ENCODE data around the gene PDLIM7.

PDLIM7 gene

GRCh38 chr5:177472460-177473442 is 24.7 kb downstream of the PDLIM7 start:
- DNase-seq: no peak

DNA sequence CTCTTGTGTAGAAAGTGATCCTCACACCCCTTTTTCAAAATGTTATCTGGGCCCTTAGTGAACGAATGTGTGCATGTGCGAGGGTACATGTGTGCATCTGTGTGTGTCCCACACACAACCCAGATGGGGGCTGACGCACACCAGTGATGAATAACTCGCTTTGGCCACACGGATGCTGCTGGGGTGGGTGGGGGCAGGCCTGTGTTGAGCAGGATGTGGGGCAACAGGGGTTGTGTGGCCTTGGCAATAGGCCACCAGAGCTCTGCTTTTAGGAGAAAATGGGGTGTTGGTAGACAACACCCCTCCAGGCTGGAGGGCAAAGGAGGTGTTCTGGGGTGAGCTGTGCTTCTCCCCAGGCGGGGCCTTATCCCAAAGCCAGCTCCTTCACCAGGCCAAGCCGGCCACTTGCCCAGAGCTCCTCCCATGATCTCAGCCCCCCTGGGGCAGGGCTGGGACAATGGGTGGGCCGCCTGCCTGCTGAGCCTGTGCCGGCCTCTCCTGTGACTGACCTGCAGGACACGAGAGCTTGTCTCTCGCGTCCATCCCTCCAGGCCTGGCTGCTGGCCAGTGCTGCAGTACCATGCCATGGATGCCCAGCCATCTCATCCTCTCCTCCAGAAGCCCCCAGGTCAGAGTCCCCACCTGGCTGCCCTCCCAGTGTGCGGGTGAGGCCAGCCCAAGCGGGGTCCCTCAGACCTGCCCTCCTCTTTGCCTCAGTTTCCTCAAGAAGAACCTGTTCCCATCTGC is 25.6 kb downstream of the PDLIM7 start:
- no peak for DNase-seq

- DNase-seq: peak in 1 of 2 experiments; percentile 37
These were observed 26.5 kb downstream of the PDLIM7 start for GRCh38 chr5:177470759-177471536.

DNA sequence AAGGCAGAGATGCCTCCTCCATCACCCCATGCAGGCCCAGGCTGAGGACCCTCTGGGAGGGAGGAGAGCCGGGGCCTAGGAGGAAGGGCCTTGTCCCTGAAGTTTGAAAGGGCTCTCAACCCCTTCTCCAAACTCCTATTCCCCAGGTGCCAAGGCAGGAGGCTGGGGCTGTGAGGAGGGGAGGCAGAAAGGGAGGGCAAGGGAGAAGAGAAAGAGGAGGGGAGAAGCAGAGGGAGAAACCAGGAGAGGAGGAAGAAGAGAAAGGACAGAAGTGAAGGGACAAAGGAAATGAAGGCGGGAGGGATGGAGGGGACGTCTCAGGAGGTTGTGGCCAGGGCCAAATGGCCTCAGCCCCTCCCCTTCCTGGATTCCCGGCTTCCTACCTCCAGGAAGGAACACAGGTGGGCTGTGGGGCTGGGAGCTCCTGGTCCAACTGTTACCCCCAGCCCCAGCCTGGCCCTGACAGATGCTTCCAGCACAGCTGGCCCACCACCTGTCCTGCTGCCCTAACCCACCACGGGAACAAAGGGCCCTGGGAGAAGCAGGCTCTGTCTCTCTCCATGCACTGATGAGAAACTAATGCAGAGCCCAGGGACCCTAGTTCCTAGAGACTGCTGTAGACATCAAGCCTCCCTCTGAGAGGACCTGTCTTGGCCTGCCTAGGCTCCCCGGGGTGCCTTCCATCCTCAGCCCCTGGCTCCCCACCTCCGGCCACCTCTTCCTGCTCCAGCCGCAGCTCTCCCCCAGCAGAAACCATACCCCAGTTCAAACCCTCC is 27.5 kb downstream of the PDLIM7 start:
- no peak for DNase-seq

- DNase-seq: no peak
These were observed 28.4 kb downstream of the PDLIM7 start for GRCh38 chr5:177468685-177469628.

- DNase-seq: no peak
These were observed 29.1 kb downstream of the PDLIM7 start for GRCh38 chr5:177468329-177468684.

- no peak for DNase-seq
These were observed 30.0 kb downstream of the PDLIM7 start for GRCh38 chr5:177467436-177467835.

DNA sequence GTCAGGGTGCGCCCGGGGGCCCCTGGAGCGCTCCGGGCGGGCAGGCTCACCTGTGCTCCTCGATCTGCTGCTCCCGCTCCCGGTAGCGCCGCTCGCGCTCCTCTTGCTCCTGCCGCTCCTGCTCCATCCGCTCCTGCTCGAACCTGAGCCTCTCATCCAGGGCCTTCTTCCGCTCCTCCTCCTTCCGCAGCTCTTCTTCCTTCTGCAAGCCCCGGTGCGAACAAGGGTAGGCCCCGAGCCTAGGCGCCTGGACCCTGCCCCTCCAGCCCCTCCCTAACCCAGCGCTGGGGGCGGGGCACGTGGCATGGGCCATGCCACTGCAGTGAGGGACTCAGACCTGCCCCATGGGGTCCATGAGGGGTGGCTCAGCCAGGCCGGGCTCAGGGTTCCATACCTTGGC is 30.5 kb downstream of the PDLIM7 start:
- DNase-seq: no peak

GRCh38 chr5:177465044-177465443 is 32.4 kb downstream of the PDLIM7 start:
- DNase-seq: no peak

- DNase-seq: no peak
These were observed 35.3 kb downstream of the PDLIM7 start for GRCh38 chr5:177462021-177462670.

GRCh38 chr5:177459819-177460628 is 37.4 kb downstream of the PDLIM7 start:
- DNase-seq: no peak

GRCh38 chr5:177459357-177459756 is 38.0 kb downstream of the PDLIM7 start:
- no peak for DNase-seq

DNA sequence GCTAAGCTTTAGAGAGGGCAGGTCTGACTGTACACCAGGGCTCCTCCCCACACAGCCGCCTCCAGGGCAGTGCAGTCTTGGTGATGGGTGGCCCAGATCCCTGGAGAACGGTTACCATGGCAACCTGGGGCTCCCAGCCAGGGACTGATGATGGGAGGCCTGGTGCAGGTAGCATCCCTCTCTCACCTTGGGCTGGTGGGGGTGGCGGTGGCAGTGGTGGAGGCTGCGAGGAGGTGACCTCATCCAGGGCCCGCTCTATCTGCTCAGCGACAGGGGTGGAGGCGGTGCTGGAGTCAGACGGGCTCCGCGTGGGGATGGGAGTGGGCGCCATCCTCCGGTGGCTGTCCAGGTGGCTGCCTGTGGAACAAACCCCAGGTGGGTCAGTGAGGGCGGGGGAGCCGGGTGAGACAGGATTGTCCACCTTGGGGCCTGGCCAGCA is 38.5 kb downstream of the PDLIM7 start:
- peak in 1 of 2 experiments; percentile 55 for DNase-seq

DNA sequence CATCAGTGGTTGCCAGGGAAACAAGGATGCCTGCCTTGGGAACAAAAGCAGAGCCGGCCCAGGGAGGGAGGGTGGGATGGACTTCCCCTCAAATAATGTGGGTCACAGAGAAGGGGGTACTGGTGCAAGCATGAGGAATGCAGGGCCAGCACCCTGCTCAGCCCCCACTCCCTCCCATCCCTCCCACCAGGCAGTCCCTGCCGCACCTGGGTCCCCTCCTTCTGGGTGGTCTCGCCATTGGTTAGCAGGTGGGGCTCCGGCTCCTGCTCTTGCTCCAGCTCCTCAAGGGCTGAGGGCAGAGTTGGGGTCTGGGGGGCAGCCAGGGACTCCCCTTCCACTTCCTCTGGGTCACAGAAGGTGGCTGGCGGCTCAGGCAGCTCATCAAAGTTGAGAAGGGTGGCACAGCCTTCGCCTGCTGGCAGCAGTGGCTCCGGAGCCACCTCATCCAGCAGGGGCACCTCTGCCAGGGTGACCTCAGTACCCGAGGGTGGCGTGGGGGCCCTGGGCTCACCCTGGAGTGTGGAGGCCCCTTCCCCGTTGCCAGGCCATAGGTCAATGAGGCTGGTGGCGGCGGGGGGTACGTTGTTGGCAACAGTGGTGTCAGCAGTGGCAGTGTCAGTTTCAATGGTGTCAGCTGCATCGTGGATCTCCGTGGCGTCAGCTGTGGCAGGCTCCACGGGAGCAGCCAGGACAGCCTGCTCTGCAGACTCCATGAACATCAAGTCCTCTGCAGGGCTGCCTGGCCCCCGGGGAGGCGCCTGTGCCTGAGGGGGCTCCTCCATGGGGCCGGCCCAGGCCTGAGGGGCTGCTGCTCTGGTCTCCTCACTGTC is 39.3 kb downstream of the PDLIM7 start:
- no peak for DNase-seq

DNA sequence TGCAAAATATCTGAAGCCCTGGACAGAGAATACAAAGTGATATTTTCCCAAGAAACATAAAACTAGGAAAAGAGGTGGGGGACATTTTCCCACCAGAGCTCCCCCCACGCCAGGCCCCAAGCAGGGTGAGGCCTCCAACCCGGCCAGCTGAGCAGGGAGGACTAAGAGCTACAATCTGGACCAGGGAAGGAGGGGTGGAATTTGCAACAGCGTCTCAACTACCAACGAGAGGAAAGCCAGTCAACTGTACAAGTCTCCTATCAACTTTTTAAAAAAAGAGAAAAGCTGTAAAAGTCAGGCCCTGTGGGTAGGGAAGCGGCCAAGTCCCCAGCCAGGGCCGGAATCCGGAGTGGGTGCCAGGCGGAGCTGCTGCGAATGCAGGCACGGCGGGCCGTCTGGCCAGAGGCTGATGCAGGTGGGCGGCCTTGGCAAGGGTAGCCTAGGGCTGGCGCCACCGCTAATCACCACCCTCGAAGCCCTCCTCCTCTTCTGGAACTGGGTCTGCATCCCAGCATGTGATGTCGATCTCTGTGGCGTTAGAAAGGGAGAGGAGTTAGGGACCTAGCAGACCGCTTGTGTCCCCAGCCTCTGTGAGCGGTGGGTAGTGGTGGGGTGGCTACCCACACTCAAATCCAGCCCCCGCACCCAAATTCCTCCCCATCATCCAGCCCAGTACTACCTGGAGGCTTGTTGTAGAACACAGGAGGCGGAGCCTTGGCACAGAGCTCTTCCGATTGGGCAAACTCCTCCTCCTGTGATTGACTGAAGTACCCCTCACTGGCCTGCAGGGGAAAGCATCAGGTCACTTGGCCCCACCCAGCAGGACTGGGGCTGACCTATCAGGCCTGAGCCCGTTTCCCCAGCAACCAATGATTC is 40.2 kb downstream of the PDLIM7 start:
- peak; percentile 98 for DNase-seq

GRCh38 chr5:177456591-177456964 is 40.8 kb downstream of the PDLIM7 start:
- DNase-seq: no peak

Data from SW 1271 (cell line).